ENCODE results near the gene ANKRD52.
A peak's percentile ranks its signal among the peaks of the same experiment; 100 is the strongest.

Gene ANKRD52

GRCh38 chr12:56206452-56207166 lies 51.6 kb downstream of the ANKRD52 start:
- in situ Hi-C loops (cut with HindIII; ENCODE audit: low pct_ligation_motif_present, low sequenced_read_pairs), result no loop called here
- Histone ChIP-seq H3K27ac (no peak overlapping the region), H3K36me3 (replicated peaks) (peaks cover 64% of the 10 kb centered on the region), H3K27me3 (replicated peaks) (no peaks in the 10 kb centered on the region), H3K4me3 (ENCODE audit: low read depth, low read length) (no peak overlapping the region)
- peak; percentile 85 for TF ChIP-seq CTCF (IDR thresholded peaks at IDR 0.05; ENCODE audit: low read depth, low read length, missing control alignments)
- DNase-seq, result peak; percentile 62

GRCh38 chr12:56205445-56205844 lies 52.7 kb downstream of the ANKRD52 start:
- no peaks in the 10 kb centered on the region for H3K27me3 ChIP-seq (replicated peaks)
- peaks cover 54% of the 10 kb centered on the region for H3K36me3 ChIP-seq (replicated peaks)
- TF ChIP-seq CTCF (IDR thresholded peaks at IDR 0.05; ENCODE audit: low read depth, low read length, missing control alignments), result peak; percentile 15
- no peak for DNase-seq
- no peak overlapping the region for H3K27ac ChIP-seq
- in situ Hi-C loops (cut with HindIII; ENCODE audit: low pct_ligation_motif_present, low sequenced_read_pairs), result no loop called here
- no peak overlapping the region for H3K4me3 ChIP-seq (ENCODE audit: low read depth, low read length)

- Histone ChIP-seq H3K27ac (no peak overlapping the region), H3K36me3 (replicated peaks) (peaks cover 43% of the 10 kb centered on the region), H3K27me3 (replicated peaks) (no peaks in the 10 kb centered on the region), H3K4me3 (ENCODE audit: low read depth, low read length) (no peak overlapping the region)
- TF ChIP-seq CTCF (IDR thresholded peaks at IDR 0.05; ENCODE audit: low read depth, low read length, missing control alignments), result no peak
- in situ Hi-C loops (cut with HindIII; ENCODE audit: low pct_ligation_motif_present, low sequenced_read_pairs), result no loop called here
- no peak for DNase-seq
Observed at GRCh38 chr12:56204275-56204674, 53.9 kb downstream of the ANKRD52 start.

- H3K27ac ChIP-seq, result no peak overlapping the region
Observed at GRCh38 chr12:56202838-56203237, 55.3 kb downstream of the ANKRD52 start.

GRCh38 chr12:56202366-56202765 lies 55.8 kb downstream of the ANKRD52 start:
- DNase-seq, result no peak
- TF ChIP-seq CTCF (IDR thresholded peaks at IDR 0.05; ENCODE audit: low read depth, low read length, missing control alignments), result no peak
- Histone ChIP-seq H3K27ac (no peak overlapping the region), H3K4me3 (ENCODE audit: low read depth, low read length) (no peak overlapping the region), H3K27me3 (replicated peaks) (no peaks in the 10 kb centered on the region), H3K36me3 (replicated peaks) (peaks cover 34% of the 10 kb centered on the region)
- in situ Hi-C loops (cut with HindIII; ENCODE audit: low pct_ligation_motif_present, low sequenced_read_pairs), result no loop called here

More at GRCh38 chr12:56202838-56203237, 55.3 kb downstream of the ANKRD52 start:
- in situ Hi-C loops (cut with HindIII; ENCODE audit: low pct_ligation_motif_present, low sequenced_read_pairs), result no loop called here
- peaks cover 38% of the 10 kb centered on the region for H3K36me3 ChIP-seq (replicated peaks)
- no peaks in the 10 kb centered on the region for H3K27me3 ChIP-seq (replicated peaks)
- no peak for DNase-seq
- no peak for TF ChIP-seq CTCF (IDR thresholded peaks at IDR 0.05; ENCODE audit: low read depth, low read length, missing control alignments)
- no peak overlapping the region for H3K4me3 ChIP-seq (ENCODE audit: low read depth, low read length)

- in situ Hi-C loops (cut with HindIII; ENCODE audit: low pct_ligation_motif_present, low sequenced_read_pairs), result no loop called here
Observed at GRCh38 chr12:56198836-56199235, 59.3 kb downstream of the ANKRD52 start.

More at GRCh38 chr12:56198836-56199235, 59.3 kb downstream of the ANKRD52 start:
- peaks cover under 1% of the 10 kb centered on the region for H3K36me3 ChIP-seq (replicated peaks)
- no peak for TF ChIP-seq CTCF (IDR thresholded peaks at IDR 0.05; ENCODE audit: low read depth, low read length, missing control alignments)
- no peak overlapping the region for H3K4me3 ChIP-seq (ENCODE audit: low read depth, low read length)
- no peaks in the 10 kb centered on the region for H3K27me3 ChIP-seq (replicated peaks)
- no peak overlapping the region for H3K27ac ChIP-seq
- DNase-seq, result no peak
